OCI-LY7 (cell line): ENCODE data around the gene SPATA32.

Source experiments
- EZH2phosphoT487 ChIP-seq: fragments of 200-600 bp; sonication (generic); IDR thresholded peaks from 2 replicates; pipeline ENCODE4 v1.6.1; 2018; ENCODE audit warnings: low read depth, borderline replicate concordance, mild to moderate bottlenecking, mixed run types, antibody characterized with exemption, low read length, moderate library complexity, mixed read lengths
- TF ChIP-seq, protein P1 (sequence below): fragments of 200-600 bp; sonication (generic); conservative IDR thresholded peaks from 2 replicates; pipeline ENCODE4 v1.5.1; 2014; ENCODE audit warnings: mild to moderate bottlenecking, antibody characterized with exemption, low read length, moderate library complexity, mixed read lengths

DNA sequence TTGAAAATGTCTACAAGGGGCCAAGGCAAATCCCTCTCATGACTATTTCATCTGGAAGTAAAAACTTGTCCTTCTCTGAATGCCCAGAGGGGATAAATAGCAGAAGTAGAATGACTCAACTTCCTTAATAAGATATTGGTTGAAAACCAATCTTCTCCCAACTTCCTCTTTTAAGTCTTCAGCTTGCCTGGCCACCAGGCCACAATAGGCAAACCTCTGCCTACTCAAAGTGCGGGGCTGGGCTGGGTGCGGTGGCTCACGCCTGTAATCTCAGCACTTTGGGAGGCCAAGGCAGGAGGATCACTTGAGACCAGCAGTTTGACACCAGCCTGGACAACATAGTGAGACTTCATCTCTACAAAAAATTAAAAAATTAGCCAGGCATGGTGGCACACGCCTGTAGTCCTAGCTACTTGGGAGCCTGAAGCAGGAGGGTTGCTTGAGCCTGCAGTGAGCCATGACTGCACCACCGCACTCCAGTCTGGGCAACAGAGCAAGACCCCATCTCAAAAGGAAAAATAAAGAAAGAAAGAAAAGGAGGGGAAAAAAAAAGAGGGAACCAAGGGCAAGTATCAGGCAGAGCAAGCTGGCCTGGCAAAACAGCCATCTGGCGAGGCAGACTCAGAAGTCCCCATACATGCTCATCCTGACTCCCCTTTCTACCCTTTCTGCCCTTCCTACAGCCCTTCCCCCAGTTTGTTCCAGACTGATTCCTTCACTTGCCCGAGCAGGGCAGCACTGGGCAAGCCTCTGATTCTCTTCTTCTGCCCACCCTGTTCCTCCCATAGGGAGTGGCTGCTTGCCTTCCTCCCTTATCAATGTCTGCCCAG is 34.3 kb upstream of the SPATA32 start:
- TF ChIP-seq, protein P1, sequence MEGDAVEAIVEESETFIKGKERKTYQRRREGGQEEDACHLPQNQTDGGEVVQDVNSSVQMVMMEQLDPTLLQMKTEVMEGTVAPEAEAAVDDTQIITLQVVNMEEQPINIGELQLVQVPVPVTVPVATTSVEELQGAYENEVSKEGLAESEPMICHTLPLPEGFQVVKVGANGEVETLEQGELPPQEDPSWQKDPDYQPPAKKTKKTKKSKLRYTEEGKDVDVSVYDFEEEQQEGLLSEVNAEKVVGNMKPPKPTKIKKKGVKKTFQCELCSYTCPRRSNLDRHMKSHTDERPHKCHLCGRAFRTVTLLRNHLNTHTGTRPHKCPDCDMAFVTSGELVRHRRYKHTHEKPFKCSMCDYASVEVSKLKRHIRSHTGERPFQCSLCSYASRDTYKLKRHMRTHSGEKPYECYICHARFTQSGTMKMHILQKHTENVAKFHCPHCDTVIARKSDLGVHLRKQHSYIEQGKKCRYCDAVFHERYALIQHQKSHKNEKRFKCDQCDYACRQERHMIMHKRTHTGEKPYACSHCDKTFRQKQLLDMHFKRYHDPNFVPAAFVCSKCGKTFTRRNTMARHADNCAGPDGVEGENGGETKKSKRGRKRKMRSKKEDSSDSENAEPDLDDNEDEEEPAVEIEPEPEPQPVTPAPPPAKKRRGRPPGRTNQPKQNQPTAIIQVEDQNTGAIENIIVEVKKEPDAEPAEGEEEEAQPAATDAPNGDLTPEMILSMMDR = no peak
- no peak for TF ChIP-seq EZH2phosphoT487
